ENCODE results near the gene CHRDL1. TPM values are rescaled to one million over a fixed set of nuclear protein-coding genes. Genes with fewer than 3 reads are reported as not detected.
A peak's percentile ranks its signal among the peaks of the same experiment; 100 is the strongest.

CHRDL1 gene
- polyA plus RNA-seq, 1 donor from 2014 or later = not detected

- Mint-ChIP-seq H3K4me3 (no peak overlapping the region), H3K9me3 (peaks cover 0 to 9% (median 2%) of the 10 kb centered on the region in 3 donors), H3K27ac (no peak overlapping the region), H3K27me3 (peaks cover 1% of the 10 kb centered on the region), H3K4me1 (no peaks in the 10 kb centered on the region), H3K36me3 (no peaks in the 10 kb centered on the region)
Measured at GRCh38 chrX:110755611-110756010, 40.0 kb downstream of the CHRDL1 start.

- Mint-ChIP-seq H3K27me3 (peaks cover 1% of the 10 kb centered on the region), H3K9me3 (peaks cover 0 to 9% (median 2%) of the 10 kb centered on the region in 3 donors), H3K4me1 (no peaks in the 10 kb centered on the region), H3K27ac (no peak overlapping the region), H3K36me3 (no peaks in the 10 kb centered on the region), H3K4me3 (no peak overlapping the region)
Measured at GRCh38 chrX:110755061-110755460, 40.6 kb downstream of the CHRDL1 start.

DNA sequence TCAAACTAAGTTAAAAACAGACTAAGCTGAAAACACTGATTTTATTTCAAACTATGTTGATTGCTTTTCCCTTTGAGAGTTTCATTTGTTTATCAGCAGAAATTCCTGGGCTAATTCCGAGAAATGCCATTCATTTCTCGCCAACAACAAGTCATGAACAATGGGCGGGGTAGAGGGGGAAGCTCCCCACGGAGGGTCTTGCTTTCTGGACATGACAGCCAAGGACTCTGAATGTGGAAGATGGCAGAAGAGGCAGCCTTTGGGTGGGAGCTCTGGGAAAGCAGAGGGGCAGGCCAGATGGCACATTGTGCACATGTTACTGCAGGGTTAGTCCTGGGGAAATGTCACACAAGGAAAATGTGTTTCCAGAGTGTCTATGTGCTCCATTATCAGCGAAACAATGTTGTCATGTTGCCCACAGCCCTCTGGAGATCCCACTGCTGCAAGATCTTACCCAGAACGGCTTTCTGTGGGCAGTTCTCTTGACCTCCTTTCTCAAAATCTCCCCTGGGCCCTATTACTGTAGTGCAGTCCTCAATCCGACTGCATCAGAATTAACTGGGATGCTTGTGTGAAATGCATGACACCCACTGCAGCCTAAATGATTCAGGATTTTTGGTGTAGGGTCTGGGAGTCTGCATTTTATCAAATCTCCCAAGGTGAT, 45.0 kb downstream of the CHRDL1 start:
- Mint-ChIP-seq H3K27me3 (peaks cover 1% of the 10 kb centered on the region), H3K4me3 (no peak overlapping the region), H3K9me3 (peaks cover 0 to 3% (median 0%) of the 10 kb centered on the region in 3 donors), H3K4me1 (no peaks in the 10 kb centered on the region), H3K36me3 (peaks cover 3% of the 10 kb centered on the region), H3K27ac (peak overlapping the region in 1 of 3 donors; percentile 20)

DNA sequence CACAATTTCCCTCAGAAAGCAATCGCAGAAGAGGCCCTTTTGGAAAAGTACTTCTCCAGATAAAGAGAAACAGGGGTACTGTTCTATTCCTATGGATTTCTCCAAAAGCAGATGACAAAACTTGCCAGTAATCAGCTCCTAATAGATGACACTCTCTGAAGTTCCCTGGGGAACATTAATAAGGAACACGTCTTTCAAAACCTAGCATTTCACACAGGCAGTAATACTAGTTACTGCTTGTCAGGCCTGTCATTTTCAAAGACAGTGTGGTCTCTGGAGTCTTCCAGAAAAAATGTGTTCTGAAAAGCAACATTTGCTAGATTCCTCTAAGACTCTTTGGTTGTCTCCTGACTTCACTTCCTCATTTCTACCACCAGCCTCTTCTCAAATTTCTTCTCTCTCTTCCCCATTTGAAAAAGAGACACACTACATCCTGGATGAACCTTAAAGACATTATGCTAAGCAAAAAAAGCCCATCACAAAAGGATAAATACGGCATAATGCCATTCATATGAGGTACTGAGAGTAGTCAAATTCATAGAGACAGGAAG, 47.3 kb downstream of the CHRDL1 start:
- Mint-ChIP-seq H3K9me3 (peaks cover 0 to 3% (median 0%) of the 10 kb centered on the region in 3 donors), H3K27me3 (no peaks in the 10 kb centered on the region), H3K36me3 (peaks cover 3% of the 10 kb centered on the region), H3K4me1 (no peaks in the 10 kb centered on the region), H3K27ac (no peak overlapping the region), H3K4me3 (no peak overlapping the region)

GRCh38 chrX:110746014-110746413, 49.6 kb downstream of the CHRDL1 start:
- H3K4me1 Mint-ChIP-seq = no peaks in the 10 kb centered on the region
- no peaks in the 10 kb centered on the region for H3K27me3 Mint-ChIP-seq
- no peak overlapping the region for H3K27ac Mint-ChIP-seq
- no peaks in the 10 kb centered on the region for H3K9me3 Mint-ChIP-seq
- H3K36me3 Mint-ChIP-seq = peaks cover 3% of the 10 kb centered on the region
- no peak overlapping the region for H3K4me3 Mint-ChIP-seq

GRCh38 chrX:110745288-110745687, 50.3 kb downstream of the CHRDL1 start:
- Mint-ChIP-seq H3K27ac (peak overlapping the region in 1 of 3 donors; percentile 55), H3K36me3 (peaks cover 3% of the 10 kb centered on the region), H3K4me3 (no peak overlapping the region), H3K27me3 (no peaks in the 10 kb centered on the region), H3K9me3 (no peaks in the 10 kb centered on the region), H3K4me1 (no peaks in the 10 kb centered on the region)

- no peak overlapping the region for H3K27ac Mint-ChIP-seq
- no peaks in the 10 kb centered on the region for H3K4me1 Mint-ChIP-seq
- H3K9me3 Mint-ChIP-seq = no peaks in the 10 kb centered on the region
- H3K4me3 Mint-ChIP-seq = no peak overlapping the region
- H3K27me3 Mint-ChIP-seq = no peaks in the 10 kb centered on the region
- H3K36me3 Mint-ChIP-seq = peaks cover 3% of the 10 kb centered on the region
Measured at GRCh38 chrX:110743679-110744340, 51.8 kb downstream of the CHRDL1 start.

DNA sequence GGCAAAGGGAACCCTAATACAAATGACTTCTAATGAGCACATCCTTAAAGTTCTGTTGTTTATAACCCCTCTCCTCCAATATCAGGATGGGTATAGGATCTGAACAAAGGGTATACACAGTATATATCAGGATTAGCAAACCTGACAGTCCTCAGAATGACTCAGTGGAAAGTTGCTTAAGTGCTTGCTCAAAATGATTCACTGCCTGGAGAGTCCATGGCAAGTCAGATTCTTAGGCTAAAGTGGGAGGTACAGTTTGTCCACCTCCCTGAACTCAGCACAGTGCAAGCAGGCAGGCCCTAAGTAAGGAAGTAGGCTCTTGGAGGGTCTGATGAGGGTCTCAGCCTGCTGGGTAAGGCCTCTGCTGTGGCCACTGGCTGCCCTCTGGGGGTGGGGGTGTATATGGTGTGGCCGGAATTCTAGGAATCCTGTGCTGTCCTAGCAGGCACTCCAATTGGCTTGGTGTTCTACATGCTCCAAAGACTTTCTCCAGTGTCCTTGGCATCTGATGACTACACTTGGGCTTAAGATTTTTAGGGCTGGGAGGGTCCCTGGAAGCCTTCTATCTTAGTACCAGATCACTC, 54.3 kb downstream of the CHRDL1 start:
- Mint-ChIP-seq H3K36me3 (no peaks in the 10 kb centered on the region), H3K27me3 (no peaks in the 10 kb centered on the region), H3K27ac (peak overlapping the region in 1 of 3 donors; percentile 10), H3K4me3 (no peak overlapping the region), H3K4me1 (no peaks in the 10 kb centered on the region), H3K9me3 (no peaks in the 10 kb centered on the region)

DNA sequence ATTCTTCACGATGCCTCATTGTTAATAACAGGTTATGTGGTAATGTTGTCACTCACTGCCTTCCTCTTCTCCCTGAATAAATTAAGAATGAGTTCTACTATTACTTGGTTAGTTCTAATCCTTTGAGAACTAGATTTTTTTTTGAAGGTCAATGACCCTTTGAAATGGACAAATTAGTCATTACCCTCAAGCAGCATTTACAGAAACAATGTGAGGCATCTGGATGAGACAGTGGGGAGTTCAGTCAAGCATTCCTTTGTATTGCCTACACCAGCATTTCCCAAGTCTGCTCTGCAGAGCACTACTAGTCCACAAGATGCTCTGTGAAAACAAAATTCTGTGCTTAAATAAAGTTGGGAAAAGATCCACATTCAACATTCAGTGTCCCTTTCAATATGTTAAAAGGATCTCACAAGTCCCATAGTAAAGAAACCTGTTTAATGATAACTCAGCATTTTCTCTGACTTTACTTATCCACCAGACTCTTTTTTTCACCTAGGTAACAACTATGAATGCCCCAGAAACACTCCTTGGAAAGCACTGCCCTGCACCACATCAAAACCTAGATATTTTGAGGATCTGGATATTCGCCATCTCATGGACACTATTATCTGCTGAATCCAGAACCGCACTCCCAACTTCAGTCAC, 60.6 kb downstream of the CHRDL1 start:
- peaks cover 2% of the 10 kb centered on the region for H3K27me3 Mint-ChIP-seq
- H3K4me1 Mint-ChIP-seq = no peaks in the 10 kb centered on the region
- no peak overlapping the region for H3K27ac Mint-ChIP-seq
- H3K36me3 Mint-ChIP-seq = no peaks in the 10 kb centered on the region
- H3K4me3 Mint-ChIP-seq = no peak overlapping the region
- no peaks in the 10 kb centered on the region for H3K9me3 Mint-ChIP-seq

GRCh38 chrX:110734271-110734670, 61.3 kb downstream of the CHRDL1 start:
- no peaks in the 10 kb centered on the region for H3K9me3 Mint-ChIP-seq
- H3K27ac Mint-ChIP-seq = no peak overlapping the region
- H3K4me3 Mint-ChIP-seq = no peak overlapping the region
- H3K27me3 Mint-ChIP-seq = peaks cover 2% of the 10 kb centered on the region
- H3K4me1 Mint-ChIP-seq = no peaks in the 10 kb centered on the region
- no peaks in the 10 kb centered on the region for H3K36me3 Mint-ChIP-seq

GRCh38 chrX:110733166-110733565, 62.5 kb downstream of the CHRDL1 start:
- H3K36me3 Mint-ChIP-seq = no peaks in the 10 kb centered on the region
- H3K4me3 Mint-ChIP-seq = no peak overlapping the region
- no peaks in the 10 kb centered on the region for H3K9me3 Mint-ChIP-seq
- no peak overlapping the region for H3K27ac Mint-ChIP-seq
- no peaks in the 10 kb centered on the region for H3K4me1 Mint-ChIP-seq
- H3K27me3 Mint-ChIP-seq = peaks cover 2% of the 10 kb centered on the region

GRCh38 chrX:110732266-110732665, 63.4 kb downstream of the CHRDL1 start:
- Mint-ChIP-seq H3K27me3 (peaks cover 2% of the 10 kb centered on the region), H3K27ac (no peak overlapping the region), H3K36me3 (no peaks in the 10 kb centered on the region), H3K4me3 (no peak overlapping the region), H3K4me1 (no peaks in the 10 kb centered on the region), H3K9me3 (no peaks in the 10 kb centered on the region)

GRCh38 chrX:110723844-110724243, 71.8 kb downstream of the CHRDL1 start:
- Mint-ChIP-seq H3K27ac (no peak overlapping the region), H3K36me3 (no peaks in the 10 kb centered on the region), H3K4me3 (no peak overlapping the region), H3K9me3 (no peaks in the 10 kb centered on the region), H3K4me1 (no peaks in the 10 kb centered on the region), H3K27me3 (peaks cover 3% of the 10 kb centered on the region)

DNA sequence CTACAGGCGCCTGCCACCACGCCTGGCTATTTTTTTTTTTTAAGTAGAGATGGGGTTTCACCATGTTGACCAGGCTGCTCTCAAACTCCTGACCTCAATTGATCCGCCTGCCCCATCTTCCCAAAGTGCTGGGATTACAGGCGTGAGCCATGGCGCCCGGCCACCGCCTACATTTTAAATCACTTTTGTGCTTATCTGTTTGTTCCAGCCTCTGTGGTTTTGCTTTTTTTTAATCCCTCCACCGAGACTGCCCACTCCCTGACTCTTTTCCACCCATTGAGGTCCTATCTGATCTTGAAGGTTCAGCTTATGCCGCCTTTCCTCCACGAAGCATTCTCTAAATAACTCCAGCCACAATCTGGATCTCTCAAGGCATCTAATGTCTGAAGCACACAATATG, 73.5 kb downstream of the CHRDL1 start:
- no peak overlapping the region for H3K27ac Mint-ChIP-seq
- H3K4me1 Mint-ChIP-seq = no peaks in the 10 kb centered on the region
- no peaks in the 10 kb centered on the region for H3K36me3 Mint-ChIP-seq
- H3K4me3 Mint-ChIP-seq = no peak overlapping the region
- H3K9me3 Mint-ChIP-seq = no peaks in the 10 kb centered on the region
- H3K27me3 Mint-ChIP-seq = peaks cover 3% of the 10 kb centered on the region

- Mint-ChIP-seq H3K9me3 (peaks cover 0 to 2% (median 0%) of the 10 kb centered on the region in 3 donors), H3K36me3 (no peaks in the 10 kb centered on the region), H3K27me3 (no peaks in the 10 kb centered on the region), H3K4me3 (no peak overlapping the region), H3K27ac (no peak overlapping the region), H3K4me1 (no peaks in the 10 kb centered on the region)
Measured at GRCh38 chrX:110713666-110714065, 82.0 kb downstream of the CHRDL1 start.
